Measurements from ENCODE around the gene EXT2.

The EXT2 gene

DNA sequence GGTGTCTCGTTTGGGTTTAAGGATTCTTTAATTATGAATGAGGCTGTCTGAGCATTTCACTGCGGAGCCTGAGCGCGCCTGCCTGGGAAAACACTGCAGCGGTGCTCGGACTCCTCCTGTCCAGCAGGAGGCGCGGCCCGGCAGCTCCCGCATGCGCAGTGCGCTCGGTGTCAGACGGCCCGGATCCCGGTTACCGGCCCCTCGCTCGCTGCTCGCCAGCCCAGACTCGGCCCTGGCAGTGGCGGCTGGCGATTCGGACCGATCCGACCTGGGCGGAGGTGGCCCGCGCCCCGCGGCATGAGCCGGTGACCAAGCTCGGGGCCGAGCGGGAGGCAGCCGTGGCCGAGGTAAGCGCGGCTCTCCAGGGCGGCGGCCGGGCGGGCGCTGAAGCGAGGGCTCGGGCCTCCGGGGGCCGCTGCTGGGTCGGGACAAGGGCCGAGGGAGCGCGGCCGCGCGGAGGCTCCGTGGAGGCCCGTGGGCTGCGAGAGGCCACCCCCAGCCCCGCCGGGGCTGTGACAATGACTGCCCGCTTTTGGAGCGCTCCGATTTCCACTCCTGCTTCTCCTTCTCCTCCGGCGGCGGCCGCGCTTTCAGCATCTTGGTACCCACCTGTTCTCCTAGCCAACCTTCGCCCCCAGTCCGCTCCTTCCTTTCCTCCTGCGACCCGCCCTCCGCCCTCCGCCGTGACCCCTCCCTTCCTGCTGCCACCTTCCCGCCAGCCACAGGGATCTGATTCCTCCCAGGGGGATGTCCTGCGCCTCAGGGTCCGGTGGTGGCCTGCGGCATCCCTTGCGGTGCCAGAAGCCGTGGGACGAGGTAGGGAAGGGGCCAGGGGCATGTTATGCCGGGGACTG is at the start of gene EXT2:
Gene EXT2 (plus strand): TSS at position 173 of the 854 bp plus-strand sequence. CDS start 12,035 bp downstream, outside the sequence.
- DNase-seq (ENCODE audit: low read depth), result peak; percentile 52

DNA sequence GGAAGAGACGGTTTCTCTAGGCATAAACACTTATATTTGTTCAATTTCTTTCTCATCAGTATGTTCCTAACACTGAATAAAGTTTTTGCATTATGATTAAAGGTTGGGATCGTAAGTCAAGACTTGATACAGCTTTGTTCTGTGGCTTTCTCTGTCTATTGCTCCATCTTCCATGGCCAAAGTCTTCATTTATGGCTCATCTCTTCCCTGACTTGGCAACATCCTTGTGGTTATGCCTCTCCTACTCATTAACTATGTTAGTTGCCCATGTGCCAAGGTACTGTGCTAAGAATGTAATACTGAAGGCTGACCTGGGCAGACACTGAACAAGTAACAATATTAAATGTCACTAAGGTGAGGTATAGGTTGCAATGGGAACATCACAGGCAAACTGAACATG is 49.3 kb upstream of the EXT2 start:
- no peak for DNase-seq (ENCODE audit: low read depth)

DNA sequence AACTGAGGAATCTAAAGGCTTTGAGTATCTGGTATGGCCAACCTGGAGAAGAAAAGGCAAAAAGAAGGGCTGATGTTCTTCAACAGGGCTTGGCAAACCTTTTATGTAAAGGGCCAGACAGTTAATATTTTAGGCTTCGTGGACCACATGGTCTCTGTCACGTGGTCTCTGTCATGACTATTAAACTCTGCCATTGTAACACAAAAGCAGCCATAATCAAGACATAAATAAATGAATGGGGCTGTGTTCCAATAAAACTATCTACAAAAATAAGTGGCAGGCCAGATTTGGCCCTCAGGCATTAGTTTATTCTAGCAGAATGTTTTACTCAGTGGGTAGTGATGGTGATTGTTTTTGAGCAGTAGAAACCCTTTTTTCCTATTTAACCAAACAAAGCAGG is 48.2 kb upstream of the EXT2 start:
- no peak for DNase-seq (ENCODE audit: low read depth)

DNA sequence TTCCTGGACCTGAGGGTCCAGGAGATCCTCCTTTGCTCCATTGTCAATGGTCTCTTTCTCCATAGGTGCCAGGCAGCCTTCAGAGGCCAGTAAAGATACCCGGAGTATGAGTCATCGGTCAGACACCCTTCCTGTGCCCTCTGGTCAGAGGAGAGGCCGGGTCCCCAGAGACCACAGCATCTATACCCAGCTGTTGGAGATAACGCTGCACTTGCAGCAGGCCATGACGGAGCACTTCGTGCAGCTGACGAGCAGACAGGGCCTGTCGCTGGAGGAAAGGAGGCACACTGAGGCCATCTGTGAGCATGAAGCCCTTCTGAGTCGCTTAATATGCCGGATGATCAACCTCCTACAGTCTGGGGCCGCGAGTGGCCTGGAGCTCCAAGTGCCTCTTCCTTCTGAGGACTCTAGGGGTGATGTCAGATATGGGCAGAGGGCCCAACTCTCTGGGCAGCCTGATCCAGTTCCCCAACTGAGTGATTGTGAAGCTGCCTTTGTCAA is 47.5 kb upstream of the EXT2 start, which contains the start of gene ACCSL:
Gene ACCSL (plus strand): TSS at position 51 of the 501 bp plus-strand sequence. CDS start 56 bp downstream, at position 107.
- DNase-seq (ENCODE audit: low read depth), result no peak

DNA sequence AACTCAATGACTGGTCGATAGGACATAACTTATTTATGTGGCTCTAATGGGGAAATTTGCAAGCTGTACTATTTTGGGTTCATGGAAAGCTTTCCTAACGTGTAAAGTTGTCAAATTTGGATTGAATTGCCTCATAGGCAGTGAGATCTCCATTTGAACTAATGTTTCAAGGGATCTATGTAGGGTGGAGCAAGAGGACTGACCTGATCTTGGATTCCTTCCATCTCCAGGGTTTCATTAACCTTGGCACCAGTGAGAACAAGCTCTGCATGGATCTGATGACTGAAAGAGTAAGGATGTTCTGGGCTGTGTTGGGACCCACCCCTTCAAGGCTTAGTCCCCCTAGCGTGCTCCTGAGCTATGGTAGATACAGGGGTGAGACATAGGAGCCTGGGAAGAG is 45.6 kb upstream of the EXT2 start:
- DNase-seq (ENCODE audit: low read depth), result no peak

DNA sequence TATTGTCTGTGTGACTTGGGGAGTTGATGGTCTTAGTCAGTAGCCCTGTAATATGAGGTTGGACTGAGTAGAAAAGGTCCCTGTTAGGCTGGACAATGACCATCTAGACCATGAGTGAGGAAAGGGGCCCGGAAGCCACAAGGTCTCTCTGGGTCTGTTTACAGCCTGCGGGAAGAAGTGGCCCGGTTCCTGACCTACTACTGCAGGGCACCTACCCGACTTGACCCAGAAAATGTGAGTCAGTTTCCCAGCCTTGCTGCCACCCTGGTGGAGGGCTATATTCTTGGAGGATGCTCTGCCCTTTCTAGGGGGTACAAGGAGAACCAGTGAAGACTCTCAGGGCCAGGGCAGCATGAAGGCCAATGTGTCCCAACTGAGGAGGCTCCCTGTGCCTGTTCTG is 44.3 kb upstream of the EXT2 start:
- no peak for DNase-seq (ENCODE audit: low read depth)

DNA sequence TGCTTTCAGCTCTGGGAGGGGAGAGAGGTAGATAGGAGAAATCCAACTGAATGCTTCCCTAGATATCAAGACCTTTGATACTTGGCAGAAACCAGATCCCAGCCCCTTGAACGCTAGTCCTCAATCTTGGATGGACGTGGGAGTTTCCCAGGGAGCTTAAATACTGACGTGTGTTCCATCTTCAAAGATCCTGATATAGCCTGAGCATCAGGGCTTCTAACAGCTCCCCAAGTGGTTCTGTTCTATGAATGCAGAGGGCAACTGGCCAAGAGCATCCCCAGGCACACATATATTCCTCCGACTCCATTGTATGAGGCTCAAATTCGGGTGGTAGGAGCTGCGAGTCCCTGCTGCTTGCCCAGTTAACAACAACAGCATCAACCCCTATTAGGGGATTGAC is 38.1 kb upstream of the EXT2 start:
- no peak for DNase-seq (ENCODE audit: low read depth)

DNA sequence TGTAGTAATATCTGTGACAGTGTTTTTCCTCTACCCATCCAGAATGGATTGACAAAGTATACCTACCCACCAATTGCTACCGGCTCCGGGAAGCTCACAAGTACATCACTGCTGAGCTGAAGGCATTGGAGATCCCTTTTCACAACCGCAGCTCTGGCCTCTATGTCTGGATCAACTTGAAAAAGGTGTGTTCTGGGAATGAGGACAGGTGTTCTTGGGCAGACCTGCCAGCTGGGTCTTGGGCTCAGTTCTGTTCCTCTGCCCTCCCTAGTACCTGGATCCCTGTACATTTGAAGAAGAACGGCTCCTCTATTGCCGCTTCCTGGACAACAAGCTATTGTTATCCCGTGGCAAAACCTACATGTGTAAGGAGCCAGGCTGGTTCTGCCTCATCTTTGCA is 37.2 kb upstream of the EXT2 start:
- DNase-seq (ENCODE audit: low read depth), result no peak

DNA sequence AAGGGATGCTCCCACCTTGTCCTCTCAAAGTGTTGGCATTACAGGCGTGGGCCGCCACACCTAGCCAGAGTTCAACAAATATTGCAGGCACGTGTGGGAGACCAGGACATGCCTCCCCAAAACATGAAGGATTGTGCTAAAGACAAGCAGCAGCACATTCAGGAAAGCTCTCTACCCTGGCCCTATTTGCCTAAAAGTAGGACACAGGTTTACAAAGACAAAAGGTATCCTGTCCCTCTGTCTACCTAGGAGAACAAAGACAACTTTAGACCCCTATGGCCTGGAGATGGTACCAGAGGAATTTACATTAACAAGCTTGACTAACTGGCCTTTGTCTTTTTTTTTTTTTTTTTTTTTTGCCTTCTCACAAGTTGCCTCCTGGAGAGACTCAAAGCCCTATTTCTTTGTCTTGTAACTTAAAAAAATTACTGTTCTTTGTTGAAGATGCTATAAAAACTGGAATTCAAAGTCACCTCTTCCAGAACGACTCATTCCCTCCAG is 30.3 kb upstream of the EXT2 start:
- DNase-seq (ENCODE audit: low read depth), result no peak

DNA sequence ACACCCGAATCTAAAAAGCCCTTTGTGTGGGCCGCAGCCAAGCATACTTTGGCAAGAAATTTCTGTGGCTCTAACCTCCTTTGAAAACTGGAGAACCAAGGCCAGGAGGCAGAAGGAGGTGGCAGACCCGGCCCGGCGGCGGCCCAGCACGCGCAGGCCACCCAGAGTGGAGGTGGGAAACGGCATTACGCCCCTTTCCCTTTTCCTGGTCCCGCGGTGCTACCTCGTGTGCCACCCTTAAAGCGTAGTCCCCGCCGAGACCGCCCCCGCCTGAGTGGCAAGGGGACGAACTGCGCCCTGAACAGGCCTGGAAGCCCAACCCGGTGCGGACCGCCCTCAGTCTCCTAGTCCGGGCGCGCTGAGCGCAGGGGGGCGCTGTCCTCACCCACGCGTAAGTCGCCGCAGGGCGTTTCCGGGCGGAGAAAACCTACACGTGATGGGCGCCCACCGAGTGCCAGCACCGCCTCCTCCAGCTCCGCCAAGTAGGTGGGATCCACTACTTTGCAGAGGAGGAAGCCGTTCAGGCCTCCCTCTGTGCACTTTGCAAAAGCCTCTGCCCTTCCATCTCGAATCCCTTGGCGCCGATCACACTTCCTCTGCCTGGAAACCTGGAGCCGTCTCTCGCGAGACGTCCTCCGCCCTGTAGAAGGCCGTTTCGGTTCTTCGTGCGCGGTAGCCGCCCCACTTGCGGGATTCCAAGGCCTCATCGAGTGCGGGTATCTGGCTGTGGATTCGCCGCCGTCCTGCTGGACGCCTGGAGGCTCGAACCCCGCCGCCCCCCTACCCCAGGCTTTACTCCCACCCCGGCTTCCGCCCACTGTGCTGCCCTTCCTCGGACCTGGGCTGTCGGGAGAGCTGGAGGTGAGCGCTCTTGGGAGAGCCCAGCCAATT is 29.4 kb upstream of the EXT2 start, which contains the start of gene ACCS:
Gene ACCS (plus strand): TSS at position 430 of the 891 bp plus-strand sequence. CDS start 1,358 bp downstream, outside the sequence.
- peak; percentile 96 for DNase-seq (ENCODE audit: low read depth)

DNA sequence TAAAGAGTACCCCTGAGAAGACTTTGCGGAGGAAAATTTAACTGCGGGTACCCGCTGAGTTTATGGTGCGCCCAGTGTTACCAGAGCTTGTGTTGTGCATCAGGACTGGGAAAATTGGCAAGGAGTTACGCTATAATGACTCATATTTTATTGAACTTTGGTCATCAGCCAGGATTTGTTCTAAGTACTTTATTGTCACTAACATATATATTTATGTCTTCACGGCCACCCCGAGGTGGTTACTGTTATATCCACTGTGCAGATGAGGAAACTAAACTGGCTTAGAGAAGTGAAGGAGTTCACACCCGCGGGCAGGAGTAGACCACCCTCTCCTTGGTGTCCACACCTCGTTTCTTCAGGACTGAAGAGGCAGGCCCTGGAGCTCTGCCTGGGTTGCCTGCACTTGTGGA is 28.7 kb upstream of the EXT2 start:
- no peak for DNase-seq (ENCODE audit: low read depth)

DNA sequence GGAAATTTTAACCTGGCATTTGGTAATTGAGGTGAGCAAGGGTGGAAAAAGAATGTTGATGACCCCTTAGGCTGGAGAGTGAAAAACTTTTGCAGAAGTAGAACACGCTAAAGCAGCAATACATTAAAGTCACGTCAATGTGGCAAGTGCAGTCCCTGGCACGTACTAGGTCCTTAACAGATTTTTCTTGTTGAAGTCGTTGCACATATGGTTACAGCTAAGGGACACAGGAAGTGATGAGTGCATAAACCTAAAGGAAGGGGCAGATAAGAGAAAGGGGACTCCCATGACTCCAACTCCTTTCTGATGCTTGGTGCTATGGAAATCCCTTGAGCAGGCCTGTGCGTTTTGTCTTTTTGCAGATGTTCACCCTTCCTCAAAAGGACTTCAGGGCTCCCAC is 28.2 kb upstream of the EXT2 start:
- DNase-seq (ENCODE audit: low read depth), result peak; percentile 39

DNA sequence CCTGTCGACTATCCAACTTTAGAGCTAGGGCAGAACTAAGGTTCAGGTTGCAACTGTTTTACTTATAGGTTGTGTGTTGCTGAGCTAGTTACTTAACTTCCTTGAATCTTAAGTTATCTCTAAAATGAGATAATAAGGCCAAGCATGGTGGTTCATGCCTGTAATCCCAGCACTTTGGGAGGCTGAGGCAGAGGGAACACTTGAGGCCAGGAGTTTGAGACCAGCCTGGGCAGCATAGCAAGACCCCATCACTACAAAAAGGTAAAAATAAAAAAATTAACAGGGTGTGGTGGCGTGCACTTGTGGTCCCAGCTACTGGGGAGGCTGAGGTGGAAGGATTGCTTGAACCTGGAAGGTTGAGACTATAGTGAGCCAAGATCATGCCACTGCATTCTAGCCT is 27.3 kb upstream of the EXT2 start:
- DNase-seq (ENCODE audit: low read depth), result no peak

DNA sequence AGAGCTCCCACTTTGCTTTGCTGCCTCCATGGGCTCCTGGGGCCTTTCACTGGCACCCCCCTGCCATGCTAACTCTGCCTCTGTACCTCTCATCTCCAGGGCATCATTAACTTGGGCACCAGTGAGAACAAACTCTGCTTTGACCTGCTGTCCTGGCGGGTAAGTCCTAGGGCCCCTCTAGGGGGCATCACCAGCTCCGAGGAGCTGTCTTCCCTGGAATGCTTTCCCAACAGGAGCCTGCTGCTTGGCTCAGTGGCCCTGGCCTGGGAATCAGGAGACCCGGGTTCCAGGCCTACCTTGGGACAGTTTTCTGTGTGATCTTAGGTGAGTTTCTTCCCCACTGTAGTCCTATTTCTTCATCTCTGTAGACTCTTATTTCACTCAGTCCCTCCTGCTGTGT is 24.3 kb upstream of the EXT2 start:
- no peak for DNase-seq (ENCODE audit: low read depth)

DNA sequence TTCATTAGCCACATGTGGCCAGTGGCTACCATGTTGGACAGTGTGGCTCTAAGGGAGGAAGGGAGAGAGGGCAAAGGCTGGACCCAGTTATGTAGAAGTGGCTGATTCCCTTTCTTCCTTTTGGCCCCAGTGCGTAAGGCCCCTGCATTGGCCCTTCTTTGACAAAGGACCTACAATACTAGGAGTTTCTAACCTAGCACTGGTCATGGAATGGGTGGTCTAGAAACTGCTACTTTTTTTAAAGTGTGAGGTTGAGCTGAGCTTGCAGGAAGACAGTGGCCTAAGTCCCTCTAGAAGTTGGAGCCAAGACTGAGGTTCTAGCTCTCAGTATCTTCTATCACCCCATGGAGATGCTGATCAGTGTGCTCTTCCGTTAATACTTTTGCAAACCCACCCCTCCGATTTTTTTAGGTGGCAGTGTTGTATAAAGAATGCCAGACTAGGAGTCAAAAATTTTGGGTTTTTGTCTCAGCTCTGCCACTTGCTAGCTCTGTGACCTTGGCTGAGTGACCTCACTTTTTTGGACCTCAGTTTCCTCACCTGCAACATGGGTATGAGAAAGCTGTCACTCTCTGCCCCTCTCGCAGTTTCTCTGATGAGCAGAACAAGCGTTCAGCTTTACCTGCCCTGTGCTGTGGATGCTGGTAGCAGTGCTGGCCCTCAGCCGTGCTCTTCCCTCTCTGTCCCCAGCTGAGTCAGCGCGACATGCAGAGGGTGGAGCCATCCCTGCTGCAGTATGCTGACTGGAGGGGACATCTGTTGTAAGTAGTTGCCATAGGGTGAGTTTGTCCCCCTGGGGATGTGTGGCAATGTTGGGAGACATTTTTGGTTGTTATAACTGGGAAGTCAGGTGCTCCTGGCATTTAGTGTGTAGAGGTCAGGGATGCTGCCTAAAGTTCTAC is 22.5 kb upstream of the EXT2 start:
- DNase-seq (ENCODE audit: low read depth), result no peak

DNA sequence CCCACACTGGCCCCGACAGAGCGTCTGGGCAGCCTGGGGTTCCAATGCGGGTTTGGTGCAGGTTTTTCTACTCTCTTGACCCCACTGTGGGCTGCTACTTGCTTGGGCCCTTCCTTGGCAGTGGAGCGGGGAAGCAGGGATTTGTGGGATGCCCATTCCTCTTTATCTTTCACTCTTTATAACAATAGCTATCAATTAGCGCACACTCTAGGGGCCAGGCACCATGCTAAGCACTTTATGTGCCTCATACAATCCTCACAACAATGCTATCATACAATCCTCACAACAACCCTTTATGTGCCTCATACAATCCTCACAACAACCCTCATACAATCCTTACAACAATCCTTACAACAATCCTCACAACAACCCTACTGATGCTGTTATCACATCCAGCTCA is 16.7 kb upstream of the EXT2 start:
- no peak for DNase-seq (ENCODE audit: low read depth)

DNA sequence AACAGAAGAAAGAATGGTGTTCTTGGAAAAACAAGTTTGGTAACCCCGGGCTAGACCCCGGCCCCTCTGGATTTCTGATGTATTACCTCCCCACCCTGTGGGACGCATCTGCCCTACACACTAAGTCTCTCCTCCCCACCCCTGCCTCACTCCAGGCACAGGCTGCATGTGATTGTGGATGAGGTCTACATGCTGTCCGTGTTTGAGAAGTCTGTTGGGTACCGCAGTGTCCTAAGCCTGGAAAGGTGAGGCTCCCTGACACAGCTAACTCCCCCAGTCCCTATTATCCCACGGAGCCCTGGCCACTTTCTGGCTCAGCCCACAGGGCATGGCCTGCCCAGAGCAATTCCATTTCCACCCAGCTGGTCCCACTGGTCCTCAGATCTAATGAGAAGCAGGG is 16.1 kb upstream of the EXT2 start:
- no peak for DNase-seq (ENCODE audit: low read depth)

DNA sequence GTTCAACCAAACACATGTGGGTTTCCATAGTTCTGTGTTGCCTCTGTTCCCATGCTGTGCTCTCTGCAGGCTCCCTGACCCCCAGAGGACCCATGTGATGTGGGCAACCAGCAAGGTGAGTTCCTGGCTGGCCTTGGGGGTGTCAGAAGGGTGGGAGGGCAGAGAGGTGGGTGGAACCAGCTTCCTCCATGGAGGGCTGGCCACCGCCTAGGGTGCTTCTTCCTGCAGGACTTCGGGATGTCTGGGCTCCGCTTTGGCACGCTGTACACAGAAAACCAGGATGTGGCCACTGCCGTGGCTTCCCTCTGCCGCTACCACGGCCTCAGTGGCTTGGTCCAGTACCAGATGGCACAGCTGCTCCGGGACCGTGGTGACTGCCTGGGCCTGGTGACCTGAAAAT is 14.5 kb upstream of the EXT2 start:
- no peak for DNase-seq (ENCODE audit: low read depth)

DNA sequence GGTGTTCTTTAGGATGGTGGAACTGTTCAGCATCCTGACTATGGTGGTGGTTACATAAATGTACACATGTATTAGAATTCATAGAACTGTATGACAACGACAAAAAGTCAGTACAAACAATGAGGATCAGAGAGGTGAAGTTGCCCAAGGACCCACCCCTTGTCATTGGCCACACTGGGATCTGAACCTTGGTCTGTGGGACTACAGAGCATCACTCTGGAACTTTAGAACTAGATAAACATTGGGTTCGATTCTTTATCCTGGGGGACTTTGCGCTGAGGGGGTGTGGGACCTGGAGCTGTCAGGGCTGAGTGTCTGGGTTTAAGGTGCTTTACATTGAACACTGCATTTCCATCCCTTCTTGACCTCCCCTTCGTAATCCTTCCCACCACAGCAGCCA is 12.8 kb upstream of the EXT2 start:
- no peak for DNase-seq (ENCODE audit: low read depth)

DNA sequence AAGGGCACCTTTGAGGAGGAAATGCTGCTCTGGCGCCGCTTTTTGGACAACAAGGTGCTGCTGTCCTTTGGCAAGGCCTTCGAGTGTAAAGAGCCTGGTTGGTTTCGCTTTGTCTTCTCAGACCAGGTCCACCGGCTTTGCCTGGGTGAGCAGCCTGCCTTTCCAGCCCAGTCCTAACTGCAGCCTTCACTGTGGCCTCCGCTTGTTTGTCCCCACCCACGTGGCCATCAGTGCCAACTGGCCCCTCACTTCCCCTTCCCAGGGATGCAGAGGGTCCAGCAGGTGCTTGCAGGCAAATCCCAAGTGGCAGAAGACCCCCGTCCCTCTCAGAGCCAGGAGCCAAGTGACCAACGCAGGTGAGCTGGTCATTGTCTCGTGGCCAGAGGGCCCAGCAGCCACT is 12.0 kb upstream of the EXT2 start:
- DNase-seq (ENCODE audit: low read depth), result no peak

DNA sequence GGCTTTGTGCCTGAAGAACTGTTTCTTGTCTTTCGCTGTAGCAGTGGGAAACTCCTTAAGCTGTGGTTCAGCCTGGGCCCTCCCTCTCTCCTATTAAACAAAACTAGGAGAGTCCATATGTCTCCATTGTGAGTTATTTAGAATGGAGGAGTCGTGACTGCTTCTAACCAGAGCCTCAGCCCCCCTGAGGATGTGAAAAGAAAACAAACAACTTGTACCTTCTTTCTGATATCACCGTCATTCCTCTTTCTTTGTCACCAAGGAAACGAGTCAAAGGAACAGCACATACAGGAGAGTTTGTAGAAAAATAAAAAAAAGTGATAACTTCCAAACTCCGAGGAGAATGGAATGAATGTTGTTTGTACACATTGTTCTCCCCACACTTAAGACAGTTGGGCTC is 11.6 kb upstream of the EXT2 start:
- no peak for DNase-seq (ENCODE audit: low read depth)

Data from CMK (cell line).